Limb (tissue), 2 donors: ENCODE measurements around the gene CRYL1.
A peak's percentile ranks its signal among the peaks of the same experiment; 100 is the strongest.

Experiments
- DNase-seq, 2 donors: peaks; one replicate each; pipeline ENCODE4 v3.0.0-alpha.2; 2016; ENCODE audit errors: extremely low spot score in 2 of 2

The CRYL1 gene

GRCh38 chr13:20495087-20496023, 30.3 kb downstream of the CRYL1 start:
- peak; percentile 68 to 80 for DNase-seq

- DNase-seq = no peak
Measured at GRCh38 chr13:20494656-20495055, 31.0 kb downstream of the CRYL1 start.

DNA sequence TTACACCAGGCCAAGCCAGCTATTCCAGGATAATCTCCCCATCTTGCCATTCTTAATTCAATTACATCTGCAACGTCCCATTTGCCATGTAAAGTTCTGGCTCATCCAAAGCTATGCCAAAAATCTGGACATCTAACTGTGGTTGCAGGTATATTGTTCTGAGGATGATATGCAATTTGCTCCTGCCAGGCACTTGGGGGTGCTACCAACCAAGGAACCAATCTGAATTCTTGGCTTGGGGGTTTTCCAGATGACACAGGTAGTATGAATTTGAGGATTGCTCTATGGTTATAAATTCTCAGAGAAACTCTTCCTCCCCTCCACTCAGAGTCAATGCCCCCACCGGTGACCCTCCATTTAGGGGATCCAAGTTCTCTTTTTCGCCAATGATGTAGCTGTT, 33.0 kb downstream of the CRYL1 start:
- DNase-seq = peak in 1 of 2 donors; percentile 42

DNA sequence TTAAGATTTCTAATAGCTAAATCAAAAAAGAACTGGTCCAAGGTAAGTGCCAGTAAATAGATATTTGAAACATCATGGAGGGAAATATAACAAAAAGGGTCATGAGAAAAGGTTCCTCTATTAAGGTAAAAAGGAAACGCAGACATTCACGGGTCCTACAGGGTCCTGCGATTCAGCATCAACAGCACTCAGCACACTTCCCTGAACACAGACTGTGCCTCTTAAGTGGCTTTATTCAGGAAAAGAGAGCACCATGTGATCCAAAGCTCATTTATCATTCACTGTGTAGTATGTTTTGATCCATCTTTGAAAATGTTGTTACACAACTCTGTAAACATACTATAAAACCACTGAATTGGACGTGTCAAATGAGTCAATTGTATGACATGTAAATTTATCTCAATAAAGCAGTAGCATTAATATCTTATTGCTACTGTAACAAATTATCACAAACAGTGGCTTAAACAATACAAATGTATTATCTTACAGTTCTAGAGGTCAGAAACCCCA, 33.7 kb downstream of the CRYL1 start:
- DNase-seq = no peak

DNA sequence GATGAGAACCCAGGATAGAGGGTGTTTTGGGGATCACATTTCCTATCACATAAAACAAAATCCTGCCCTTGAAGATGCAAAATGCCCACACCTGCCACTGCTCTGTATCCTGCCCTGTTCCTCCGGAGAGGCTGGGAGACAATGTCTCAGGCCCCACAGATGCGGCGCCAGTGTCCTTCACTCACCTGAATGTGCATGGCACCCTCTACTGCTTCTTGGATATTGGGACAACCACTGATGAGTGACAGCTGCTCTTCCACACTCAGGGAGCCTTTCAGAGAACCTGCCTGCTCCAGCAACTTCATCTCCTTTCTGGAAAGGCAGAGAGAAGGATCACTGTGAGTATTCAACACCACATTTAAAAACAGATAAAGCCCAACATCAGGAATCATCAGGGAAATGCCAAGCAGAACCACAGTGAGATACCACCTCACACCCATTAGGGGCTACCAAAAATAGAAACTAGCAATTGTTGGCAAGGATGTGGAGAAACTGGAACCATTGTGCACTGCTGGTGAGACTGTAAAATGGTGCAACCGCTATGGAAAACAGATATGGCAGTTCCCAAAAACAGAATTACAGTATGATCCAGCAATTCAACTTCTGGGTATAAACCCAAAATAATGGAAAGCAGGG, 36.4 kb downstream of the CRYL1 start:
- peak; percentile 51 to 76 for DNase-seq

DNA sequence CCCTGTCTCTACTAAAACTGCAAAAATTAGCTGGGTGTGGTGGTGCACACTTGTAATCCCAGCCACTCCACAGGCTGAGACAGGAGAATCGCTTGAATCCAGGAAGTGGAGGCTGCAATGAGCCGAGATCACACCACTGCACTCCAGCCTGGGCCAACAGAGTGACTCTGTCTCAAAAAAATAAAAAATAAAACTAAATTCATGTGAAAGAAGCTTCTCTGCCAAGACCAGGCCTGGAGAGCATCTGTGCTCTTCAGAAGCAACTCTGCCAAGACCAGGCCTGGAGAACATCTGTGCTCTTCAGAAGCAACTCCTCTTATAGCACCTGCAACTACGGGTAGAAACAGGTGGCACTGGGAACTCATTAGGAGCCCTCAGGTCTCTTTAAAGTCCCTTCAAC, 37.7 kb downstream of the CRYL1 start:
- DNase-seq = no peak

DNA sequence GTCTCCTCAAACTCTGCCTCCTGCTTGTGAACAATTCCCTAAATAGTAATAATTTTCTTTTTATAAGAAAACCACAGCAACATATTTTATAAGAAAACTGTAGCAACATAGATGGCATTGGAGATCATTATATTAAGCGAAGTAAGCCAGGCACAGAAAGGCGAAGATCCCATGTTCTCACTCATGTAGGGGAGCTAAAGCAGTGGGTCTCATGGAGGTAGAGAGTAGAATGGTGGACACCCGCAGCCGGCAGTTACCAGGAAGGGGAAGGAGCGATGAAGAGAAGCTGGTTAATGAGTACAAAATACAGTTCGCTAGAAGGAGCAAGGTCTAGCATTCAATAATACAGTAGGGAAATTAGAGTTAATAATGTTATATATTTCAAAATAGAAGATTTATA, 42.9 kb downstream of the CRYL1 start:
- DNase-seq = no peak

GRCh38 chr13:20482275-20482761, 43.3 kb downstream of the CRYL1 start:
- DNase-seq = no peak

- DNase-seq = no peak
Measured at GRCh38 chr13:20477394-20477793, 48.3 kb downstream of the CRYL1 start.

DNA sequence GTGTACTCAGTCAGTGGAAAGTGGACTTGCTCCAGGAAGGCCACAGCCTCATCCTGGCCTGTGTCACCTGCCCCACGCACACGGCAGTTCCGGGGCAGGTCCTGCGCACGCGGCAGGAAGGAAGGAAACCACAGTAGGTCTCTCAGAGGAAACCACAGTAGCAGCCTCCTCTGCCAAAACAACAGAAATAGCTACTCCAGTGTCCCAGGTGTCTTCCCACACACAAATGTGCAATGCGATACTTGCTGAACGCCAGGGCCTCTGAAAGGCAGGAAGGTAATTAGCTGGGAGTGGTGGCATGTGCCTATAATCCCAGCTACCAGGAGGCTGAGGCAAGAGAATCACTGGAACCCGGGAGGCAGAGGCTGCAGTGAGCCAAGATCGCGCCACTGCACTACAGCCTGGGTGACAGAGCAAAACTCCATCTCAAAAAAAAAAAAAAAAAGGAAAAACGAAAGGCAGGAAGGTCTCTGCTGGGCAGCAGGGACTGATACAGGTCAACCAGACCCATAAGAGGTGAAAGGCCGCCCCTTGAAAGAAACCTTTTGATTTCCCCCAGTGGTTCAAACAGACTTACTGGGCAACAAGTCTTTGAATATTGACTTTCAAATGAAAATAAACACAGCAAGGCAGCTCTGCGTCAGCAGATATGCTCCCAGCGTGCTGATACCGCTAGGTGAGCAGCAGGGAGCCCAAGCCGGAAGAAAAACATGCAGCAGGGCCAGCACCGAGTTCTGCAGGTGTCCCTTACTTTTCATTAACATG, 49.5 kb downstream of the CRYL1 start:
- DNase-seq = no peak

DNA sequence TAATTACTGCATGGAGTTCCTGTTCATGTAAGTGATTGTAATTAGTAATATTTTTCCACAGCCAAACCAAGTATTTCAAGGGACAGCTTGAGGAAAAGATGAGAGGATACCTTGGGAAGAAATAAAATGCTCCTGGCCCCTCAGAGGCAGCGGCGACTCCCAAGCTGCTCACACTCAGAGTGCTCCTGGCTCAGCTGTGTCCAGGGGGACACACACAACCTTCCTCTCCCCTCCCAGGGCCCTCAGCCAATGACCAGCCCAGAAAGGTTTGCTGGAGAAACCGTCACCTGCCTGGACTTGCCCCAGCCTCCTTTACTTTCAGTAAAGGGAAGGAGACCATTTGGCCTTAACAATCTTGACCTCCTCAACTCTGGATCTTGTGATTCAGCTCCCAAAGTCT, 51.1 kb downstream of the CRYL1 start:
- DNase-seq = no peak

GRCh38 chr13:20473888-20474287, 51.8 kb downstream of the CRYL1 start:
- no peak for DNase-seq

- DNase-seq = no peak
Measured at GRCh38 chr13:20473139-20473538, 52.5 kb downstream of the CRYL1 start.

DNA sequence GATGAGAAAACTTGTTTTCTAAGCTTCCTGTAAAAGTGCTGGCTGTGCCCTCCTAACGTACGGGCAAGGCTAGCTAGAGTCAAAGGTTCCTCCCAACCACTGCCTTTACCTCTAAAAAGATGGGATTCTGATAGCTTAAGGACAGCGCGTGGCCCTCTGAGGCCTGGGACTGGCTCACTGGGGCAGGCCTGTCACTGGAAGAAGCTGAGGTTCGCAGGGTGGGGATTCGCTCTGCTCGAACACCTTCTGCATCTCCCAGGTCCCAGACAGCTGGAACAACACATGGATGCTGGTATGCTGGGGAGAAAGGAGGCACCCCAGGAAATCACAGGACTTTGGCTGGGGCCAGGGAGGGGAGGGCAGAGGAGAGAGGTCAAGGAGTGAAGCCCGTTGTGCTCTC, 53.1 kb downstream of the CRYL1 start:
- DNase-seq = no peak

DNA sequence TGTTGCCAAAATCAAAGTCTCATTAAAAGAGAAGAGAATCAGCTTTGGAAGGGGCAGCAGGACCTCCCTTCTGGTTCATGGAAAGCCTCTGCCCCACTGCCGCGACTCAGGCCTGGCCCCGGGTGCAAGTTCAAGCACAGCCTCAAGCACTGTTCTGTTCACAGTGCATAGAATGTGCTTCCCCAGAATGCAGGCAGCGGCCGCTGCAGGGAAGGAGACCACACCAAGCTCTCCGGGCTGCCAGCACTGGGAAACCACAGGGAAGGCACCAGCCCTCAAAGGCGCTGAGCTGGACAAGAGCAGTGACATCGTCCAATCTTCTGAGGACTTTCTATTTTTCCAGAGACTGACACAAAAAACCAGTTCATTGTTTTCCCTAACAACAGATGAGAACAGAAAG, 55.5 kb downstream of the CRYL1 start:
- DNase-seq = no peak

DNA sequence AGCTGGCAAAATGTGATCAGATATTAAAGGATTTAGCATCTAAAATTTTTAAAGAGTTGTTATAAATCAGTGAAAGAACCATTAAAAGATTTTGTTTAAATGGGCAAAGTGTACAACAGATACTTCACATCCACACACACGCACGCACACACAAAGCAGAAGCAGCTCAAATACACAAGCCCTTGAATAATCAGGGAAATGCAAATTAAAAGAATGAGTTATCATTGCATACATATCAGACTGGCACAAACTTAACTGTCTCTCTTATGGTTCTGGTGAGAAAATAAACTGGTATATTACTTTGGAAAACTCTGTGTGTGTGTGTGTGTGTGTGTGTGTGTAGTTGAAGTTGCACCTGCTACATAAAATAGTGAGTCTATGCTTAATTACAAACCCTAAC, 59.3 kb downstream of the CRYL1 start:
- DNase-seq = no peak

DNA sequence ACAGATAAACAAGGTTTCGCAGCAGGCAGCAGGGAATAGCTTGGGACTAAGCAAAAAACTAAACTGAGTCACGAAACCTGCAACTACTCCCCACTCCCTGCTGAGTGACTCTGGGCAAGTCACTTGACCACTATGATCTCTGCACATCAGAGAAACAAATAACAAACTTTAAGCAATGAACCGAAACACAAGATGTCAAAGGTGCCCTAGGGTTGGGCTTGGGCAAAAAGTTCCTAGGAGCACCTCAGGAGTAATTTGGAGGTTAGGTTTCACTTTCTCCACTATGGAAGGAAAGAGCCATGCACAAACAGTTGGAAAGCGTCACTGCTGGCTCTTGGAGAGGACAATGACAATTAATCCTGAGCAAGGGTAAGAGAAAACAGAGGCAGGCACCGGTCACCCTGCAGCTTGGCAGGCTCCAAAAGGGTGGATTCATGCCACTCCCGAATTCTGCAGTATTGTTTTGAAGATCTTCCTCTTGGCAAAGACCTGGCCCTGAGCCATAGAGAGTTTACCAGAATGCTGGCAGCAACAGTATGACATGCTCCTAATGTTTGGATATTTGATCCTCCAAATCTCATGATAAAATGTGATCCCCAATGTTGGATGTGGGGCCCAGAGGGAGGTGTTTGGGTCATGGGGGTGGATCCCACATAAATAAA, 60.3 kb downstream of the CRYL1 start:
- DNase-seq = no peak

DNA sequence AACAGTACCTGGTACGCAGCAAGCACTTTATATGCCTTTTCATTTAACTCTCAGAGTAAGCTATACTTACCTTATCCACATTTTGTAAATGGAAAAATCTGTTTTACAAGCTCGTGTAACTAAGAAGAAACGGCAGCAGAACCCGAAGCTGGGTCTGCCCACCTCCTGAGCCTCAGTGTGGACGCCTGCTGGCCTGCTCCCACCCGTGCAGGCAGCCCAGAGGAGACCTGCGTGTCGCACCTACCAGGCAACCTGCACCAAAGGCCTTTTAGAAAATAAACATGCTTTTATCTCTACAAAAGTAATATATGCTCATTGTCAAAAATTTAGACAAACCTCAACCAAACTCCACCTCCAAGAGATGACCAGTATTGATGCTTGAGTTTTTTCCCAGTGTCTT, 62.7 kb downstream of the CRYL1 start:
- DNase-seq = no peak

- no peak for DNase-seq
Measured at GRCh38 chr13:20462533-20462915, 63.1 kb downstream of the CRYL1 start.

- no peak for DNase-seq
Measured at GRCh38 chr13:20461860-20462532, 63.7 kb downstream of the CRYL1 start.

DNA sequence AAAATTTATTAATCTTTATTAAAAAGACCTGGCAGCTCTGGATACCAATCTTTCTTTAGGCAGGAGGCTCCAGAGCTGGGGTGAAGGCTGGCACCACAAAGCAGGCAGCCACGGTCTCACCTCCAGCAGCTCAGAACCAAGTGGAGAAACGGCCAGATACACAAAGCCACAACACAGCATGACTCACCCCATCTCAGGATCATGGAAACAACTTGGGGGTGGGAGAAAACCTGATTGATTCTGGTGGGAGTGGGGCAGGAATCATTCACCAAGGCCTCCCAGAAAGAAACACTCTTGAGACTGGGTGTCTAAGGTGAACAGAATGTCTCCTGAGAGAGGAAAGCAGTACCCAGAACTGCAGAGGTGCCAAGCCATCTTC, 64.2 kb downstream of the CRYL1 start:
- DNase-seq = no peak
